VCaP (cell line): ENCODE results near the gene EPHA3.

Experiments used
- H3K27ac ChIP-seq: fragments of 450-650 bp; 2 replicates; pipeline ENCODE4 v1.5.1; 2017
- TF ChIP-seq, protein P1 (sequence below): fragments of 450-650 bp; conservative IDR thresholded peaks from 2 replicates; pipeline ENCODE4 v1.5.1; 2017; ENCODE audit warnings: mild to moderate bottlenecking, moderate library complexity

EPHA3 gene

GRCh38 chr3:89280301-89280700 lies 172.9 kb downstream of the EPHA3 start:
- H3K27ac ChIP-seq, result no peak overlapping the region
- TF ChIP-seq, protein P1, sequence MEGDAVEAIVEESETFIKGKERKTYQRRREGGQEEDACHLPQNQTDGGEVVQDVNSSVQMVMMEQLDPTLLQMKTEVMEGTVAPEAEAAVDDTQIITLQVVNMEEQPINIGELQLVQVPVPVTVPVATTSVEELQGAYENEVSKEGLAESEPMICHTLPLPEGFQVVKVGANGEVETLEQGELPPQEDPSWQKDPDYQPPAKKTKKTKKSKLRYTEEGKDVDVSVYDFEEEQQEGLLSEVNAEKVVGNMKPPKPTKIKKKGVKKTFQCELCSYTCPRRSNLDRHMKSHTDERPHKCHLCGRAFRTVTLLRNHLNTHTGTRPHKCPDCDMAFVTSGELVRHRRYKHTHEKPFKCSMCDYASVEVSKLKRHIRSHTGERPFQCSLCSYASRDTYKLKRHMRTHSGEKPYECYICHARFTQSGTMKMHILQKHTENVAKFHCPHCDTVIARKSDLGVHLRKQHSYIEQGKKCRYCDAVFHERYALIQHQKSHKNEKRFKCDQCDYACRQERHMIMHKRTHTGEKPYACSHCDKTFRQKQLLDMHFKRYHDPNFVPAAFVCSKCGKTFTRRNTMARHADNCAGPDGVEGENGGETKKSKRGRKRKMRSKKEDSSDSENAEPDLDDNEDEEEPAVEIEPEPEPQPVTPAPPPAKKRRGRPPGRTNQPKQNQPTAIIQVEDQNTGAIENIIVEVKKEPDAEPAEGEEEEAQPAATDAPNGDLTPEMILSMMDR, result no peak

- H3K27ac ChIP-seq, result no peak overlapping the region
Measured at GRCh38 chr3:89280822-89281365, 173.5 kb downstream of the EPHA3 start.

DNA sequence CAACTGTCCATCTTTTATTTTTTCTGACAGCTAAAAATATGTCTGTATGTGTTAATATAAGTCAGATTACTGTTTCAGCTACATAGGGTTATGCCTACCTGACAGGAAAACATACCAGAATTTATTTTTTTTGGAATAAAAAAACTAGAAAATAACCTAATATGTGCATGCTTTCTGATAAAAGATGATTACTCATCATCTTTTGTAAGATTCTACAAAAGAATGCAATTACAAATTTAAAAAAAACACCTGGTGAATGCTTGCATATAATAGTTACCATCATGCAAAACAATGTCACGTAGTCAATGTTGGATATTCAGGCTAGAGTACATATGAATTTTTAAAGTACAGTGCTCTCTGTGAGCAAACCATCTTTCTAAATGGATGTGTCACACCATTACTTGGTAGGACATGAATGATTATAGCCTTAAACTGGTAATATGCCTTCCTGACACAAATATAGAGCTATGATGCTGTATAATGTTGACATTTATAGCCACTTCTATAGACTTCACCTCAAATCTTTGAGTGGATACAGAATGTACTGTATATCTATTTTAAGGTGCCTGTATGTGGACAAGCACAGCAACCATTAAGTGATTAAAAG lies 180.6 kb downstream of the EPHA3 start:
- no peak overlapping the region for H3K27ac ChIP-seq
- TF ChIP-seq, protein P1, result no peak

More at GRCh38 chr3:89280822-89281365, 173.5 kb downstream of the EPHA3 start:
- TF ChIP-seq, protein P1, result no peak

DNA sequence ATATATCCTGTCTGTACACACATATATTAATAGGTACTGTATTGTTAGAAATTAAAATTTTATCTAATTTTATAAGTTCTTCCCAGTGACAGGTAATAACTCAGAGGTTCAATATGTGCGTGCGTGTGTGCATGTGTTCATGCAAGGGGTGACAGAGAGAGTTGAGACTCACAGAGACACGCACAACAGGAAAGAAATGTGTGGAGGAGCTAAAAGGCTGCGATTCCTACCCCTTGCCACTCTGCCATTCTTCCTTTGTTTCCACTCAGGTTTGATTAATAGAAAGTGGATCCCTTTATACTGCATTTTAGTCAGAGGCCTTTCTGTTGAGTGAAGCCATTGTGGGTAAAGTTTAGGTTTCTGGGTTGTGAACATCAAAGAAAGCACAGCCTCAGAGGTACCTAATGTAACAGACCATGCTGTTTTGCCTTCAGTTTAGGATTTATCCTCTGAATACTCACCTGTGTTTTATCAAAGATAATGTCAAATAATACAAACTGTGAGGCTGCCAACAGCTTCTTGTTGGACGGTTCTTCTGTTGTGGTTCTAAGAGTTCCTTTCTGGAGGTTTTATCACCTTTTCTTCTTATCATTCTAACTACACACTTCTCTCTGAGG lies 182.3 kb downstream of the EPHA3 start:
- TF ChIP-seq, protein P1, result no peak
- H3K27ac ChIP-seq, result no peak overlapping the region

DNA sequence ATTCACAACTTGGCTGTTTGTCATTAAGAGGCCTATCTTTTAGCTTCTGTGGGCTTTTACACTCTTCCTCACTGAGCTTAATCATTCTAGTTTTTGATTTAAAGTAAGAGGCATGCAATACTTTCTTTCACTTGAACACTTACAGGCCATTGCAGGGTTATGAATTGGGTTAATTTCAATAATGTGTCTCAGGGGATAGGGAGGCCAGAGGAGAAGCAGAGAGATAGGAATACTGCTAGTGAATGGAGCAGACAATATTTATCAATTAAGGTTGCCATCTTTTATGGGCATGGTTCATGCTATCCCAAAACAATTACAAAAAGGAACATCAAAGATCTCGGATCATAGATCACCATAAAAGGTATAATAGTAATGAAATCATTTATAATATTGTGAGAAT lies 189.8 kb downstream of the EPHA3 start:
- TF ChIP-seq, protein P1, result no peak
- no peak overlapping the region for H3K27ac ChIP-seq

- TF ChIP-seq, protein P1, result no peak
- H3K27ac ChIP-seq, result no peak overlapping the region
Measured at GRCh38 chr3:89300526-89300925, 193.1 kb downstream of the EPHA3 start.

GRCh38 chr3:89300981-89301380 lies 193.6 kb downstream of the EPHA3 start:
- no peak overlapping the region for H3K27ac ChIP-seq
- TF ChIP-seq, protein P1, result no peak
